ENCODE measurements around the gene MMS22L. TPM values are rescaled to one million over a fixed set of nuclear protein-coding genes. Genes with fewer than 3 reads are reported as not detected.

MMS22L gene
- total and polyA plus RNA-seq, 2 of the 4 experiments (the other 2 are of a cell fraction) = 6.1 to 18.6 TPM

GRCh38 chr6:97215157-97215769 is 67.8 kb downstream of the MMS22L start:
- POLR2A ChIA-PET (ENCODE audit: unreplicated experiment) = interaction anchor here (0.6 to 0.7 kb wide), 2 partner anchors 111 to 159 kb away, joined by 5 to 7 read pairs; no protein-coding TSS in a partner anchor
- Histone ChIP-seq H3K4me3 (ENCODE audit: insufficient read depth, low read depth, low read length) (no peak overlapping the region), H3K9me1 (ENCODE audit: insufficient read depth, low read length) (no peaks in the 10 kb centered on the region; the same call in 1 of the 2 replicates), H2BK15ac (ENCODE audit: low read depth, low read length) (no peak overlapping the region), H3K79me1 (ENCODE audit: low read depth in 1 of 2, low read length in 2 of 2) (no peaks in the 10 kb centered on the region; a peak in 1 of 4 replicates), H2BK20ac (ENCODE audit: low read depth, low read length) (no peak overlapping the region), H3K9me3 (ENCODE audit: control insufficient read depth, insufficient read depth, low read length) (no peaks in the 10 kb centered on the region), H3K14ac (replicated peaks; ENCODE audit: low read depth, low read length) (no peak overlapping the region), H4K5ac (ENCODE audit: low read depth, low read length) (no peak overlapping the region), H3K56ac (ENCODE audit: extremely low read depth, insufficient read depth, low read length) (no peak overlapping the region), H2AK5ac (ENCODE audit: low read depth, low read length) (no peak overlapping the region), H2AK9ac (replicated peaks; ENCODE audit: low read depth, low read length, poor library complexity) (no peak overlapping the region), H3K36me3 (ENCODE audit: control insufficient read depth, insufficient read depth, low read length) (no peaks in the 10 kb centered on the region), H4K91ac (ENCODE audit: insufficient read depth, low read depth, low read length) (no peak overlapping the region), H3K18ac (ENCODE audit: low read depth, low read length) (no peak overlapping the region), H2BK5ac (ENCODE audit: low read depth, low read length, poor library complexity, severe bottlenecking) (no peak overlapping the region), H3K27ac (ENCODE audit: insufficient read depth, low read length) (no peak overlapping the region), H3K9ac (ENCODE audit: low read depth, low read length) (no peak overlapping the region), H3K4me1 (ENCODE audit: control insufficient read depth, insufficient read depth, low read length) (no peaks in the 10 kb centered on the region), H3K4me2 (ENCODE audit: low read depth, low read length) (no peak overlapping the region), H3K27me3 (ENCODE audit: control insufficient read depth, insufficient read depth, low read length) (no peaks in the 10 kb centered on the region), H2BK120ac (ENCODE audit: low read depth, low read length) (no peak overlapping the region), H4K20me1 (ENCODE audit: insufficient read depth, low read length) (no peaks in the 10 kb centered on the region), H2AFZ (replicated peaks; ENCODE audit: low read length, poor library complexity) (peak overlapping the region; percentile 28), H4K8ac (ENCODE audit: low read depth in 2 of 2, low read length in 2 of 2) (no peak overlapping the region), H3K4ac (ENCODE audit: low read depth, low read length) (no peak overlapping the region), H3K23ac (ENCODE audit: low read depth, low read length) (no peak overlapping the region)
- ATAC-seq (ENCODE audit: low read depth) (peak; percentile 97), DNase-seq (peak; percentile 76)
- 68% methylated on average over 4 of the region's 6 CpGs; no CpG with 5 or more reads in 1 of the 2 experiments for WGBS, 2 experiments (ENCODE audit: extremely low coverage in 2 of 2, insufficient read length in 1 of 2)
- CTCF ChIA-PET = interaction anchor here (0.6 to 2.5 kb wide), 20 partner anchors 8 to 225 kb away, joined by 3 to 17 read pairs (median 4); no protein-coding TSS in a partner anchor
- in situ Hi-C loops (cut with MboI; ENCODE audit: low sequenced_read_pairs) (no loop called here), intact Hi-C loops (cut with micrococcal nuclease) (loop anchor here (1.0 kb wide), 1 partner anchor 179 kb away; no protein-coding TSS in a partner anchor), dilution Hi-C loops (cut with HindIII; ENCODE audit: low sequenced_read_pairs, unreplicated experiment) (no loop called here)
- BruUV-seq (replicated peaks) = no TSS peak
- no peak for TF ChIP-seq POLR2A (IDR thresholded peaks at IDR 0.05; ENCODE audit: low read depth, low read length)
- peak; percentile 81 for TF ChIP-seq RAD21 (IDR thresholded peaks at IDR 0.05; ENCODE audit: low read length)
- TF ChIP-seq NFE2L2 (IDR thresholded peaks at IDR 0.05; ENCODE audit: low read depth, low read length) = no peak
- TF ChIP-seq BHLHE40 (IDR thresholded peaks at IDR 0.05; ENCODE audit: low read depth, low read length) = no peak
- TF ChIP-seq CEBPB (IDR thresholded peaks at IDR 0.05; ENCODE audit: low read depth, low read length) = peak; percentile 10; the same call in 1 of the 2 replicates
- TF ChIP-seq USF2 (IDR thresholded peaks at IDR 0.05; ENCODE audit: low read depth, low read length) = no peak
- peak; percentile 72 for TF ChIP-seq CTCF (conservative IDR thresholded peaks at IDR 0.05; ENCODE audit: low read depth, low read length)
- TF ChIP-seq SMC3 (IDR thresholded peaks at IDR 0.05; ENCODE audit: low read depth, low read length) = peak; percentile 70
- TF ChIP-seq RCOR1 (IDR thresholded peaks at IDR 0.05; ENCODE audit: insufficient replicate concordance, low read length) = no peak
